ENCODE results near the gene MPZL3. TPM values are rescaled to one million over a fixed set of nuclear protein-coding genes. Genes with fewer than 3 reads are reported as not detected.

MPZL3 gene
- polyA plus RNA-seq, 1 donor (not counting 4 experiments of a cell fraction or from before 2014, with no cell fraction given), result 7.9 TPM

DNA sequence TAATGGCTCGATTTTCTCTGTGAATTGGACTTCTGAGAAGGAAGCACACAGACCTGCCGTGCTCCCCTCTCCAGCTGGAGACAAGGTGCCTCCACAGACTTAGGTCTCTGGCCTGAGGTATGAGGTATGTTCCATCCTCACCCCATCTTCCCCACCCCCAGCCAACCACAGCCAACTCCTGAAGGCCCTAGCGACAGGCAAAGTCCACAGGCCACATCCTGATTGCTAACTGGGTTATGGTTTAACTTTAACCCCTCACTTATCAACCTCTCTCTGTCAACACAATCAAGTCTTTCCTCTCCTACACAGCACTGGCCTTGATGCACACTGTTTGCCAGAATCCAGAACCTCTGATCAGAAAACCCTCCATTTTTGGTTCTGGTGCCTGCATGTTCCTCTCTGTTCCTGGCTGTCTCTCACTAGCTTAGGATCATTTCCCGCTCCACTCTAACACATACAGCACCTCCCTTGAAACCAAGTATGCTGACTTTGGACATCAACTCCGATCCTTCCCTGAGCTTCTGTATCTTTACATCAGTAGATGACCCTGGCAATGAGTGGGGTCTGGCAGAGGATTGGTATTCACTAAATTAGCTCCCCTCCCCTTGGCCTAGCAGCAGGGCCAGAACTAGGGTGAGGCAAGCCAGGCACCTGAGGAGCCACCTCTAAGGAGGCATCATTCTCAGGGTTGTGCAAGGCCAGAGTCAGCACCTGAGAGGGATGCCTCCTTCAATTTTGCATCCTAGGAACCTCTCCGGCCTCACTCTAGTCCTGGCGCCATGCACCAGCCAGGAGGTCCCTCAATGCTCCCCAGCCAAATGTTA lies 49.4 kb downstream of the MPZL3 start:
- no peaks in the 10 kb centered on the region for H3K27me3 ChIP-seq (ENCODE audit: control insufficient read depth, extremely low read depth, insufficient read depth, low read length)
- no peak overlapping the region for H2AFZ ChIP-seq (ENCODE audit: control insufficient read depth, low read length)
- H3K4me2 ChIP-seq (ENCODE audit: control insufficient read depth, extremely low read depth, insufficient read depth, low read depth, low read length), result no peak overlapping the region
- H3K9ac ChIP-seq (ENCODE audit: control insufficient read depth, extremely low read depth, insufficient read depth, low read length), result no peak overlapping the region
- H3K9me1 ChIP-seq (ENCODE audit: control insufficient read depth, extremely low read depth, insufficient read depth, low read length), result no peaks in the 10 kb centered on the region
- H4K20me1 ChIP-seq (ENCODE audit: control insufficient read depth, extremely low read depth, insufficient read depth, low read length), result no peaks in the 10 kb centered on the region
- H3K79me2 ChIP-seq (ENCODE audit: control insufficient read depth, insufficient read depth, low read length), result no peaks in the 10 kb centered on the region
- TF ChIP-seq EZH2 (IDR thresholded peaks at IDR 0.05; ENCODE audit: low read length), result no peak
- no peak for TF ChIP-seq CTCF (optimal IDR thresholded peaks at IDR 0.05 in 1 of 3, IDR thresholded peaks at IDR 0.05 in 1 of 3, conservative IDR thresholded peaks at IDR 0.05 in 1 of 3; ENCODE audit: extremely low read depth in 1 of 3, insufficient read depth in 2 of 3, low read length in 3 of 3)
- peaks cover 8% of the 10 kb centered on the region for H3K4me1 ChIP-seq (ENCODE audit: control insufficient read depth, extremely low read depth, insufficient read depth, low read length)
- FAIRE-seq, result no peak
- no peak for DNase-seq (ENCODE audit: low read depth, low spot score)
- no peak overlapping the region for H3K4me3 ChIP-seq (ENCODE audit: control insufficient read depth in 2 of 3, extremely low read depth in 1 of 3, insufficient read depth in 2 of 3, low read depth in 1 of 3, low read length in 3 of 3)
- dilution Hi-C loops (cut with MboI; ENCODE audit: extremely low pct_ligation_motif_present, low sequenced_read_pairs), result no loop called here
- no peak overlapping the region for H3K27ac ChIP-seq (ENCODE audit: control insufficient read depth, insufficient read depth, low read length)
- H3K36me3 ChIP-seq (ENCODE audit: control insufficient read depth in 2 of 2, extremely low read depth in 1 of 2, insufficient read depth in 2 of 2, low read length in 2 of 2), result no peaks in the 10 kb centered on the region
- H3K9me3 ChIP-seq (ENCODE audit: control insufficient read depth, low read depth, low read length), result no peaks in the 10 kb centered on the region

- DNase-seq (ENCODE audit: low read depth, low spot score), result no peak
Observed at GRCh38 chr11:118201966-118202365, 50.2 kb downstream of the MPZL3 start.

More at GRCh38 chr11:118201966-118202365, 50.2 kb downstream of the MPZL3 start:
- H2AFZ ChIP-seq (ENCODE audit: control insufficient read depth, low read length), result no peak overlapping the region
- H3K9me1 ChIP-seq (ENCODE audit: control insufficient read depth, extremely low read depth, insufficient read depth, low read length), result no peaks in the 10 kb centered on the region
- no peaks in the 10 kb centered on the region for H4K20me1 ChIP-seq (ENCODE audit: control insufficient read depth, extremely low read depth, insufficient read depth, low read length)
- H3K4me1 ChIP-seq (ENCODE audit: control insufficient read depth, extremely low read depth, insufficient read depth, low read length), result peaks cover 5% of the 10 kb centered on the region
- H3K79me2 ChIP-seq (ENCODE audit: control insufficient read depth, insufficient read depth, low read length), result no peaks in the 10 kb centered on the region
- no peaks in the 10 kb centered on the region for H3K36me3 ChIP-seq (ENCODE audit: control insufficient read depth in 2 of 2, extremely low read depth in 1 of 2, insufficient read depth in 2 of 2, low read length in 2 of 2)
- TF ChIP-seq CTCF (optimal IDR thresholded peaks at IDR 0.05 in 1 of 3, IDR thresholded peaks at IDR 0.05 in 1 of 3, conservative IDR thresholded peaks at IDR 0.05 in 1 of 3; ENCODE audit: extremely low read depth in 1 of 3, insufficient read depth in 2 of 3, low read length in 3 of 3), result no peak
- TF ChIP-seq EZH2 (IDR thresholded peaks at IDR 0.05; ENCODE audit: low read length), result no peak
- no peaks in the 10 kb centered on the region for H3K27me3 ChIP-seq (ENCODE audit: control insufficient read depth, extremely low read depth, insufficient read depth, low read length)
- H3K4me2 ChIP-seq (ENCODE audit: control insufficient read depth, extremely low read depth, insufficient read depth, low read depth, low read length), result no peak overlapping the region
- dilution Hi-C loops (cut with MboI; ENCODE audit: extremely low pct_ligation_motif_present, low sequenced_read_pairs), result no loop called here
- no peak overlapping the region for H3K9ac ChIP-seq (ENCODE audit: control insufficient read depth, extremely low read depth, insufficient read depth, low read length)
- no peak overlapping the region for H3K27ac ChIP-seq (ENCODE audit: control insufficient read depth, insufficient read depth, low read length)
- no peak for FAIRE-seq
- no peak overlapping the region for H3K4me3 ChIP-seq (ENCODE audit: control insufficient read depth in 2 of 3, extremely low read depth in 1 of 3, insufficient read depth in 2 of 3, low read depth in 1 of 3, low read length in 3 of 3)
- no peaks in the 10 kb centered on the region for H3K9me3 ChIP-seq (ENCODE audit: control insufficient read depth, low read depth, low read length)

All from keratinocyte (primary cell).